Kidney (tissue), 14 donors: ENCODE results near the gene GRHL3. TPM values are rescaled to one million over a fixed set of nuclear protein-coding genes. Genes with fewer than 3 reads are reported as not detected.
A peak's percentile ranks its signal among the peaks of the same experiment; 100 is the strongest.

ENCODE experiments used
- DNase-seq, 5 donors: peaks; one replicate each; pipeline ENCODE4 v3.0.0-alpha.2; 2013 to 2020
- FAIRE-seq: peaks from 2 replicates; lab custom pipeline; 2012; peaks lifted over from hg19 to GRCh38; lab: Jason Lieb, UNC
- H3K27ac ChIP-seq, 2 donors: one replicate each; pipeline ENCODE4 v1.7.0; 2013; ENCODE audit warnings: low read depth in 2 of 2, low read length in 2 of 2, inconsistent platforms in 1 of 2
- H3K27me3 ChIP-seq: one replicate; pipeline ENCODE4 v1.7.1; 2013; ENCODE audit warnings: low read length, inconsistent platforms; ENCODE audit not compliant: control insufficient read depth, insufficient read depth
- H3K36me3 ChIP-seq, 3 donors: one replicate each; pipeline versions ENCODE4 v1.7.0 to v1.7.1; 2013; ENCODE audit warnings: low read length in 3 of 3, control low read depth in 1 of 3, inconsistent platforms in 1 of 3; ENCODE audit not compliant: insufficient read depth in 3 of 3, control insufficient read depth in 2 of 3
- H3K4me1 ChIP-seq, 3 donors: one replicate each; pipeline versions ENCODE4 v1.7.0 to v1.7.1; 2013; ENCODE audit warnings: low read length in 3 of 3, inconsistent platforms in 1 of 3, low read depth in 1 of 3; ENCODE audit not compliant: control insufficient read depth in 2 of 3, insufficient read depth in 2 of 3
- H3K4me3 ChIP-seq, 3 donors: one replicate each; pipeline versions ENCODE4 v1.7.0 to v1.8.1; 2013; ENCODE audit warnings: low read length in 3 of 3, control low read depth in 1 of 3, inconsistent platforms in 1 of 3
- H3K9ac ChIP-seq, 3 donors: one replicate each; pipeline versions ENCODE4 v1.7.0 to v1.7.1; 2013; ENCODE audit warnings: low read length in 3 of 3, control low read depth in 1 of 3, inconsistent platforms in 1 of 3
- H3K9me3 ChIP-seq, 3 donors: one replicate each; pipeline versions ENCODE4 v1.7.0 to v1.7.1; 2013; ENCODE audit warnings: low read length in 3 of 3, control low read depth in 1 of 3, inconsistent platforms in 1 of 3; ENCODE audit not compliant: control insufficient read depth in 2 of 3, insufficient read depth in 1 of 3
- intact Hi-C: fragments of 100-400 bp; cut with DNase I; formaldehyde crosslinking; loops from one replicate; pipeline ENCODE4 v1.11.1; 2022
- polyA plus RNA-seq: library from polyadenylated mRNA; stranded (reverse); fragments of 350-450 nt; fragmentation: Illumina TruSeq; extraction: RNeasy Lipid Tissue Mini Kit (QIAGEN cat#74804); gene quantifications from one replicate; pipeline ENCODE4 v1.2.3, GENCODE V29; 2014; ENCODE audit warnings: low read depth, low replicate concordance; ENCODE audit not compliant: insufficient read depth
- total RNA-seq: library from RNA; stranded (reverse); fragmentation: NEBNext Ultra II Directional; extraction: Animal tissue kit (Norgen Biotek cat#: 25700); gene quantifications from one replicate; pipeline ENCODE4 v1.2.1, GENCODE V29; 2021
- TF ChIP-seq, protein P1 (sequence below): IDR thresholded peaks from 3 replicates; pipeline ENCODE4 v1.5.1; 2012; ENCODE audit warnings: mild to moderate bottlenecking, moderate library complexity, borderline replicate concordance; ENCODE audit not compliant: insufficient read depth; ENCODE audit errors: extremely low read depth
- donor health status: control.
- donor health status: control.
- donor health status: control.
- donor health status: control.
- donor health status: control.
- donor health status: DM: yes; HTN: yes; CAD: no.
- donor health status: Normal renal cell carcinoma (clear cell type).

GRHL3 gene
- total and polyA plus RNA-seq, 2 donors from 2014 or later = 0.32 to 1.7 TPM

DNA sequence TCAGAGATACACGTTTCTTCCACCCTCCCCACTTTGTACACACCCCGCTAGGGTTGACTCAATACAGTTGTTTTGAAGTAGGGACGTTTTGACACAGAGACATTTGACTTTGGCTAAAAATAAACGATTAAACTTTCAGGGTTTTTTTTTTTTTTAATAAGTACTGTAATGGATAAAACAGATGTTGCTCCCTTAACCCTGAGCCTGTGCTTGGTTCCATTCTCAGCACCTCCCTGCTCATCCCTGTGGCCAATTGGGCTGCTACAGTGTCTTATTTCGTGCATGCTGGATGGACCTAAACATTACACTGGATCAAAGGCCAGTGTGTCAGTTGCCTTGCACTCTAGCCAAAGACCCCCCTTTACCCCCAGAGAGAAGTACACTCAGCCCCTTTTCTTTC is 16.9 kb downstream of the GRHL3 start:
- FAIRE-seq (no peak), DNase-seq (peak in 2 of 5 donors; percentile 18 to 45)
- Histone ChIP-seq H3K27me3 (no peaks in the 10 kb centered on the region), H3K4me3 (no peak overlapping the region), H3K27ac (no peak overlapping the region), H3K9me3 (no peaks in the 10 kb centered on the region), H3K4me1 (no peaks in the 10 kb centered on the region), H3K9ac (no peak overlapping the region), H3K36me3 (no peaks in the 10 kb centered on the region)
- TF ChIP-seq, protein P1, sequence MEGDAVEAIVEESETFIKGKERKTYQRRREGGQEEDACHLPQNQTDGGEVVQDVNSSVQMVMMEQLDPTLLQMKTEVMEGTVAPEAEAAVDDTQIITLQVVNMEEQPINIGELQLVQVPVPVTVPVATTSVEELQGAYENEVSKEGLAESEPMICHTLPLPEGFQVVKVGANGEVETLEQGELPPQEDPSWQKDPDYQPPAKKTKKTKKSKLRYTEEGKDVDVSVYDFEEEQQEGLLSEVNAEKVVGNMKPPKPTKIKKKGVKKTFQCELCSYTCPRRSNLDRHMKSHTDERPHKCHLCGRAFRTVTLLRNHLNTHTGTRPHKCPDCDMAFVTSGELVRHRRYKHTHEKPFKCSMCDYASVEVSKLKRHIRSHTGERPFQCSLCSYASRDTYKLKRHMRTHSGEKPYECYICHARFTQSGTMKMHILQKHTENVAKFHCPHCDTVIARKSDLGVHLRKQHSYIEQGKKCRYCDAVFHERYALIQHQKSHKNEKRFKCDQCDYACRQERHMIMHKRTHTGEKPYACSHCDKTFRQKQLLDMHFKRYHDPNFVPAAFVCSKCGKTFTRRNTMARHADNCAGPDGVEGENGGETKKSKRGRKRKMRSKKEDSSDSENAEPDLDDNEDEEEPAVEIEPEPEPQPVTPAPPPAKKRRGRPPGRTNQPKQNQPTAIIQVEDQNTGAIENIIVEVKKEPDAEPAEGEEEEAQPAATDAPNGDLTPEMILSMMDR = no peak
- intact Hi-C loops = no loop called here

DNA sequence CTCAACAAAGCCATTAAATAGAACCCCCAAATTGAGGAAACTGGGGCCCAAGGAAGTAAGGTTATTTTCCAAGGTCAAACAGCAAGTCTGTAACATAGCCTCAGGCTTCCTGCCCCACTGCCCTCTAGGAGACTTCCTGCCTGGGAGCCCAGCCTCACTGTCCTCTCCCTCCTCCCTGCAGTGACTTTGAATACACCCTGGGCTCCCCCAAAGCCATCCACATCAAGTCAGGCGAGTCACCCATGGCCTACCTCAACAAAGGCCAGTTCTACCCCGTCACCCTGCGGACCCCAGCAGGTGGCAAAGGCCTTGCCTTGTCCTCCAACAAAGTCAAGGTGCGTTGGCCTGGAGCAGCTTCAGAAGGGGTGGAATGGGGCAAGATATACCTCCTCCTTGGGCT is 18.3 kb downstream of the GRHL3 start:
- no peaks in the 10 kb centered on the region for H3K36me3 ChIP-seq
- H3K4me1 ChIP-seq = no peaks in the 10 kb centered on the region
- TF ChIP-seq, protein P1 = no peak
- no peak overlapping the region for H3K27ac ChIP-seq
- H3K9ac ChIP-seq = no peak overlapping the region
- no peaks in the 10 kb centered on the region for H3K27me3 ChIP-seq
- no peaks in the 10 kb centered on the region for H3K9me3 ChIP-seq
- DNase-seq (peak in 1 of 5 donors; percentile 47), FAIRE-seq (no peak)
- no peak overlapping the region for H3K4me3 ChIP-seq
- intact Hi-C loops = no loop called here

DNA sequence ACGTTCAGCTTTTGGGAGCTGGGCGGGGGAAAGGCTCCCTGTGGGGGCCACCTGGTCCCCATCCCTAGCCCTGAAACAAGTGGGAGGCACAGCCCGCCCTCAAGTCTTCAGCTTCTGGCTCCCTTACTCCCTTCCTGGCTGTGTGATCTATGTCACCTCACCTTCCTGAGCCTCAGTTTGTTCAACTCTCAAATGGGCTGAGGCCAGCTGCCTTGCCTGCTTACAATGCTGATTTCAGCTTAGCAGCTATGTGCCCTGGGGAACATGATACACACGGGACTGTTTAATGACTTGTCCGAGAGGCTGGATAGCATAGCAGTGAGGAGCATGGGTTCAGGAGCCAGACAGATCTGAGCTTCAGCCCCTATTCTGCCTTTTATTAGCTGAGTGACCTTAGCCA is 19.3 kb downstream of the GRHL3 start:
- Histone ChIP-seq H3K36me3 (no peaks in the 10 kb centered on the region), H3K4me1 (no peaks in the 10 kb centered on the region), H3K27ac (no peak overlapping the region), H3K9me3 (no peaks in the 10 kb centered on the region), H3K9ac (no peak overlapping the region), H3K27me3 (no peaks in the 10 kb centered on the region), H3K4me3 (no peak overlapping the region)
- FAIRE-seq = no peak
- TF ChIP-seq, protein P1 = no peak
- DNase-seq = peak in 1 of 5 donors; percentile 19
- intact Hi-C loops = no loop called here

DNA sequence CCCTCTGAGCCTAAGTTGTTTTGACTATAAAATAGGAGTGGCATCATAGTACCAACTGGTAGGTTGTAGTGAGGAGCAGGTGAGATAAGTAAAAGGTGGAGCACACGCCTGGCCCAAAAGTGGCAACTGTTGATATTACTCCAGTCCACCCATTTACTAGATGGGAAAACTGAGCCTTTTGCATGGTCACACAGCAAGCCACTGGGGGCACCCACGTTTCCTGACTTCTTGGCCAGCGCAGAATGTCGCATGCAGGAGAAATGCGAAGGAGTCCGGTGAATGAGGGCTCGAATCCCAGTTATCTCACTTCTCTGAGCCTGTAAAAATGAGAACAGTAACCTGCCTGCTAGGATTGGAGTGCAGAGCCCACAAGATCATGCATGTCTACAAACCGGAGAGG is 20.8 kb downstream of the GRHL3 start:
- peak in 1 of 5 donors; percentile 16 for DNase-seq
- FAIRE-seq = no peak

More for the DNA sequence above, 20.8 kb downstream of the GRHL3 start:
- Histone ChIP-seq H3K27me3 (no peaks in the 10 kb centered on the region), H3K36me3 (no peaks in the 10 kb centered on the region), H3K27ac (no peak overlapping the region), H3K4me3 (no peak overlapping the region), H3K4me1 (no peaks in the 10 kb centered on the region), H3K9me3 (no peaks in the 10 kb centered on the region), H3K9ac (no peak overlapping the region)
- intact Hi-C loops = no loop called here
- TF ChIP-seq, protein P1 = no peak
